Uterus (tissue), 4 donors: ENCODE measurements around the gene KCNN3. TPM values are rescaled to one million over a fixed set of nuclear protein-coding genes. Genes with fewer than 3 reads are reported as not detected.

Experiments
- DNase-seq, 2 donors: peaks; one replicate each; pipeline ENCODE4 v3.0.0-alpha.2; 2019 to 2020
- H3K27ac ChIP-seq, 2 donors: fragments of 200-600 bp; sonication (generic); 1 replicate in 1 of 2; 2 replicates in 1 of 2; pipeline ENCODE4 v1.5.1; 2016 to 2018
- H3K27me3 ChIP-seq, 2 donors: fragments of 200-600 bp; sonication (generic); one replicate each; pipeline ENCODE4 v1.5.1; 2018 to 2019; ENCODE audit warnings: control low read depth in 1 of 2
- H3K36me3 ChIP-seq, 2 donors: fragments of 200-600 bp; sonication (generic); one replicate each; pipeline ENCODE4 v1.5.1; 2019; ENCODE audit warnings: control low read depth in 1 of 2
- H3K4me1 ChIP-seq, 2 donors: fragments of 200-600 bp; sonication (generic); one replicate each; pipeline ENCODE4 v1.5.1; 2018 to 2019; ENCODE audit warnings: control low read depth in 1 of 2
- H3K4me3 ChIP-seq, 2 donors: fragments of 200-600 bp; sonication (generic); 1 replicate in 1 of 2; 2 replicates in 1 of 2; pipeline ENCODE4 v1.5.1; 2018 to 2019; ENCODE audit warnings: mild to moderate bottlenecking in 1 of 2
- H3K9me3 ChIP-seq, 2 donors: fragments of 200-600 bp; sonication (generic); one replicate each; pipeline ENCODE4 v1.5.1; 2019; ENCODE audit warnings: control low read depth in 1 of 2
- CTCF ChIP-seq, 4 experiments: fragments of 200-600 bp in 2 of 4; fragments of 450-650 bp in 2 of 4; sonication (generic) in 2 of 4; IDR thresholded peaks; one replicate each; pipeline ENCODE4 v1.5.1; 2016 to 2019; ENCODE audit warnings: antibody characterized with exemption in 4 of 4, mild to moderate bottlenecking in 2 of 4, moderate library complexity in 1 of 4
- POLR2A ChIP-seq, 2 donors: fragments of 450-650 bp; IDR thresholded peaks; one replicate each; pipeline ENCODE4 v1.6.1; 2016; ENCODE audit warnings: antibody characterized with exemption in 2 of 2, mild to moderate bottlenecking in 1 of 2, moderate library complexity in 1 of 2
- intact Hi-C: fragments of 100-400 bp; cut with DNase I; formaldehyde crosslinking; loops from one replicate; pipeline ENCODE4 v1.15.1; 2023; ENCODE audit warnings: low total_unique reads
- total RNA-seq, 4 donors: library from RNA; depleted of rRNA in 3 of 4; stranded (reverse); fragments of >200 nt in 3 of 4; gene quantifications; one replicate each; pipeline versions ENCODE4 v1.1.0 to v1.2.4, GENCODE V29; 2014 to 2023
- donor health status: DM: yes; HTN: yes; CAD: no.

The KCNN3 gene
- total RNA-seq, 4 donors from 2014 or later: 7.1 to 35.5 (median 12.1) TPM

GRCh38 chr1:154793685-154794084 is 76.4 kb downstream of the KCNN3 start:
- H3K36me3 ChIP-seq: no peaks in the 10 kb centered on the region
- no peaks in the 10 kb centered on the region for H3K9me3 ChIP-seq
- intact Hi-C loops: no loop called here
- H3K27me3 ChIP-seq: no peaks in the 10 kb centered on the region
- TF ChIP-seq POLR2A (IDR thresholded peaks at IDR 0.05) (no peak), CTCF (IDR thresholded peaks at IDR 0.05) (no peak)
- no peak overlapping the region for H3K27ac ChIP-seq
- no peak for DNase-seq
- H3K4me1 ChIP-seq: peaks cover 3 to 8% of the 10 kb centered on the region in 2 donors
- no peak overlapping the region for H3K4me3 ChIP-seq

- H3K27ac ChIP-seq: peak overlapping the region; percentile 63 to 64
- H3K4me3 ChIP-seq: no peak overlapping the region
- no peaks in the 10 kb centered on the region for H3K27me3 ChIP-seq
- no peak for TF ChIP-seq CTCF (IDR thresholded peaks at IDR 0.05)
- no peak for TF ChIP-seq POLR2A (IDR thresholded peaks at IDR 0.05)
- H3K4me1 ChIP-seq: peaks cover 3 to 8% of the 10 kb centered on the region in 2 donors
- no peak for DNase-seq
- no peaks in the 10 kb centered on the region for H3K36me3 ChIP-seq
- H3K9me3 ChIP-seq: no peaks in the 10 kb centered on the region
- intact Hi-C loops: no loop called here
Observed at GRCh38 chr1:154792899-154793298, 77.2 kb downstream of the KCNN3 start.

- H3K9me3 ChIP-seq: no peaks in the 10 kb centered on the region
- peak; percentile 75 to 83 for DNase-seq
- TF ChIP-seq CTCF (IDR thresholded peaks at IDR 0.05): no peak
- no peak for TF ChIP-seq POLR2A (IDR thresholded peaks at IDR 0.05)
- H3K4me3 ChIP-seq: no peak overlapping the region
- intact Hi-C loops: no loop called here
- no peaks in the 10 kb centered on the region for H3K36me3 ChIP-seq
- no peaks in the 10 kb centered on the region for H3K27me3 ChIP-seq
- H3K4me1 ChIP-seq: peaks cover 3 to 8% of the 10 kb centered on the region in 2 donors
- H3K27ac ChIP-seq: peak overlapping the region; percentile 63 to 64
Observed at GRCh38 chr1:154791292-154792166, 78.6 kb downstream of the KCNN3 start.

- TF ChIP-seq CTCF (IDR thresholded peaks at IDR 0.05): no peak
- no peak for TF ChIP-seq POLR2A (IDR thresholded peaks at IDR 0.05)
- Histone ChIP-seq H3K27ac (peak overlapping the region in 1 of 2 donors; percentile 50), H3K27me3 (no peaks in the 10 kb centered on the region), H3K4me1 (peaks cover 8 to 9% of the 10 kb centered on the region in 2 donors), H3K36me3 (no peaks in the 10 kb centered on the region), H3K4me3 (no peak overlapping the region), H3K9me3 (no peaks in the 10 kb centered on the region)
- DNase-seq: peak in 1 of 2 donors; percentile 46
- intact Hi-C loops: no loop called here
Observed at GRCh38 chr1:154788886-154789285, 81.2 kb downstream of the KCNN3 start.

- H3K4me1 ChIP-seq: peaks cover 8 to 9% of the 10 kb centered on the region in 2 donors
- H3K27ac ChIP-seq: peak overlapping the region in 1 of 2 donors; percentile 50
- H3K4me3 ChIP-seq: no peak overlapping the region
- no peaks in the 10 kb centered on the region for H3K27me3 ChIP-seq
- TF ChIP-seq POLR2A (IDR thresholded peaks at IDR 0.05): no peak
- no peak for TF ChIP-seq CTCF (IDR thresholded peaks at IDR 0.05)
- no peak for DNase-seq
- H3K9me3 ChIP-seq: no peaks in the 10 kb centered on the region
- no peaks in the 10 kb centered on the region for H3K36me3 ChIP-seq
- intact Hi-C loops: no loop called here
Observed at GRCh38 chr1:154788110-154788870, 81.8 kb downstream of the KCNN3 start.
